GM23338 (cell line): ENCODE data around the gene RRAD. TPM values are rescaled to one million over a fixed set of nuclear protein-coding genes. Genes with fewer than 3 reads are reported as not detected.

Experiments
- ATAC-seq: fragments of 200-7000 bp; cut with Tn5 transposase; 3 replicates; pipeline ENCODE4 v1.9.1; 2020
- DNase-seq: peaks from one replicate; pipeline ENCODE4 v3.0.0-alpha.2; 2015; ENCODE audit warnings: low spot score
- H2AFZ ChIP-seq: fragments of 200-600 bp; sonication (generic); 2 replicates; pipeline ENCODE4 v1.8.0; 2016; ENCODE audit warnings: antibody characterized with exemption, mild to moderate bottlenecking, moderate library complexity
- H3F3A ChIP-seq: fragments of 200-600 bp; sonication (generic); replicated peaks from 2 replicates; pipeline ENCODE4 v1.8.0; 2017; ENCODE audit warnings: antibody characterized with exemption, mixed run types, low read depth
- H3K27ac ChIP-seq: fragments of 200-600 bp; sonication (generic); 2 replicates; pipeline ENCODE4 v1.6.1; 2016; ENCODE audit warnings: low read depth
- H3K27me3 ChIP-seq: fragments of 200-600 bp; sonication (generic); 2 replicates; pipeline ENCODE4 v1.8.0; 2016; ENCODE audit warnings: mild to moderate bottlenecking, mixed run types, moderate library complexity; ENCODE audit not compliant: insufficient read depth
- H3K36me3 ChIP-seq: fragments of 200-600 bp; sonication (generic); 2 replicates; pipeline ENCODE4 v1.8.0; 2016; ENCODE audit warnings: mild to moderate bottlenecking; ENCODE audit not compliant: insufficient read depth
- H3K4me1 ChIP-seq: fragments of 200-600 bp; sonication (generic); 2 replicates; pipeline ENCODE4 v1.8.0; 2016; ENCODE audit warnings: mild to moderate bottlenecking, moderate library complexity; ENCODE audit not compliant: insufficient read depth
- H3K4me2 ChIP-seq: fragments of 200-600 bp; sonication (generic); 2 replicates; pipeline ENCODE4 v1.7.1; 2017; ENCODE audit warnings: mixed run types
- H3K4me3 ChIP-seq: fragments of 200-600 bp; sonication (generic); 2 replicates; pipeline ENCODE4 v1.6.1; 2016; ENCODE audit warnings: mixed run types
- H3K79me2 ChIP-seq: fragments of 200-600 bp; sonication (generic); replicated peaks from 2 replicates; pipeline ENCODE4 v1.8.0; 2017; ENCODE audit warnings: mild to moderate bottlenecking; ENCODE audit not compliant: insufficient read depth
- H3K9me2 ChIP-seq: fragments of 200-600 bp; sonication (generic); 2 replicates; pipeline ENCODE4 v1.8.0; 2017; ENCODE audit not compliant: insufficient read depth
- H4K20me1 ChIP-seq: fragments of 200-600 bp; sonication (generic); replicated peaks from 2 replicates; pipeline ENCODE4 v1.8.0; 2017; ENCODE audit warnings: mild to moderate bottlenecking; ENCODE audit not compliant: insufficient read depth
- H3K27ac Mint-ChIP-seq: 2 replicates; pipeline ENCODE4 v1.8.0; 2020; ENCODE audit warnings: inconsistent platforms, mild to moderate bottlenecking, moderate library complexity, mixed read lengths
- H3K27me3 Mint-ChIP-seq: 3 replicates; pipeline ENCODE4 v1.8.0; 2022; ENCODE audit warnings: low read depth, mild to moderate bottlenecking, moderate library complexity, mixed read lengths, inconsistent platforms; ENCODE audit not compliant: insufficient read depth, poor library complexity
- H3K36me3 Mint-ChIP-seq: 3 replicates; pipeline ENCODE4 v1.8.0; 2021; ENCODE audit warnings: low read depth, mild to moderate bottlenecking, inconsistent platforms, moderate library complexity, mixed read lengths
- H3K4me1 Mint-ChIP-seq: 3 replicates; pipeline ENCODE4 v1.8.0; 2020; ENCODE audit warnings: mild to moderate bottlenecking, inconsistent platforms, mixed read lengths
- H3K4me3 Mint-ChIP-seq: 3 replicates; pipeline ENCODE4 v1.8.0; 2021; ENCODE audit warnings: moderate library complexity, mild to moderate bottlenecking, inconsistent platforms, mixed read lengths
- H3K9me3 Mint-ChIP-seq: 3 replicates; pipeline ENCODE4 v1.8.0; 2020; ENCODE audit warnings: moderate library complexity, mild to moderate bottlenecking, inconsistent platforms, mixed read lengths
- CREB1 ChIP-seq: fragments of 250-450 bp; sonication (Bioruptor Pico); IDR thresholded peaks from 2 replicates; pipeline ENCODE4 v1.5.0; 2020; ENCODE audit warnings: low read depth, mild to moderate bottlenecking, moderate library complexity
- ETS1 ChIP-seq: IDR thresholded peaks from 2 replicates; pipeline ENCODE4 v1.6.1; 2016; ENCODE audit warnings: antibody characterized with exemption
- EZH2 ChIP-seq: fragments of 200-600 bp; sonication (generic); IDR thresholded peaks from one replicate; pipeline ENCODE4 v1.8.0; 2017; ENCODE audit warnings: antibody characterized with exemption, mild to moderate bottlenecking, low read depth; ENCODE audit not compliant: unreplicated experiment
- EZH2phosphoT487 ChIP-seq: fragments of 200-600 bp; sonication (generic); IDR thresholded peaks from one replicate; pipeline ENCODE4 v1.8.1; 2018; ENCODE audit warnings: antibody characterized with exemption; ENCODE audit not compliant: unreplicated experiment
- JUNB ChIP-seq: IDR thresholded peaks from one replicate; pipeline ENCODE4 v1.6.1; 2016; ENCODE audit warnings: antibody characterized with exemption; ENCODE audit not compliant: unreplicated experiment
- NANOG ChIP-seq: IDR thresholded peaks from 2 replicates; pipeline ENCODE4 v1.6.1; 2016; ENCODE audit warnings: antibody characterized with exemption, borderline replicate concordance
- POLR2AphosphoS5 ChIP-seq: IDR thresholded peaks from 2 replicates; pipeline ENCODE4 v1.6.1; 2016; ENCODE audit warnings: antibody characterized with exemption, low read depth
- STAT1 ChIP-seq: IDR thresholded peaks from one replicate; pipeline ENCODE4 v1.6.1; 2016; ENCODE audit warnings: antibody characterized with exemption; ENCODE audit not compliant: unreplicated experiment
- ZNF114 ChIP-seq: fragments of 250-450 bp; sonication (Bioruptor Pico); IDR thresholded peaks from 2 replicates; pipeline ENCODE4 v1.5.0; 2020; ENCODE audit warnings: mild to moderate bottlenecking, moderate library complexity
- ZNF331 ChIP-seq: fragments of 250-450 bp; sonication (Bioruptor Pico); IDR thresholded peaks from 2 replicates; pipeline ENCODE4 v1.5.0; 2020; ENCODE audit warnings: low read depth, mild to moderate bottlenecking, moderate library complexity
- polyA plus RNA-seq: library from polyadenylated mRNA; unstranded; fragments of >200 nt; fragmentation: Nextera tagmentation; extraction: Ambion mirVana; gene quantifications from 2 replicates; pipeline ENCODE4 v1.2.1, GENCODE V29; 2016
- total RNA-seq: library from RNA; depleted of rRNA; stranded (reverse); fragments of >200 nt; shearing (Covaris generic); gene quantifications from 2 replicates; pipeline ENCODE4 v1.2.3, GENCODE V29; 2014
- TF ChIP-seq, protein P1 (sequence below), 2 experiments: fragments of 200-600 bp in 1 of 2; sonication (generic) in 1 of 2; conservative IDR thresholded peaks; 2 replicates each; pipeline versions ENCODE4 v1.5.1 to v1.6.1; 2016 to 2017; ENCODE audit warnings: antibody characterized with exemption in 2 of 2, low read depth in 2 of 2, mild to moderate bottlenecking in 2 of 2, moderate library complexity in 1 of 2
- TF ChIP-seq, protein P2 (sequence below): IDR thresholded peaks from one replicate; pipeline ENCODE4 v1.6.1; 2018; ENCODE audit warnings: antibody characterized with exemption; ENCODE audit not compliant: unreplicated experiment
- TF ChIP-seq, protein P3 (sequence below): fragments of 250-450 bp; sonication (Bioruptor Pico); IDR thresholded peaks from 2 replicates; pipeline ENCODE4 v1.5.0; 2020; ENCODE audit warnings: mild to moderate bottlenecking, moderate library complexity

The RRAD gene
- total and polyA plus RNA-seq, 2 experiments from 2014 or later = 0.18 TPM; not detected in 1

DNA sequence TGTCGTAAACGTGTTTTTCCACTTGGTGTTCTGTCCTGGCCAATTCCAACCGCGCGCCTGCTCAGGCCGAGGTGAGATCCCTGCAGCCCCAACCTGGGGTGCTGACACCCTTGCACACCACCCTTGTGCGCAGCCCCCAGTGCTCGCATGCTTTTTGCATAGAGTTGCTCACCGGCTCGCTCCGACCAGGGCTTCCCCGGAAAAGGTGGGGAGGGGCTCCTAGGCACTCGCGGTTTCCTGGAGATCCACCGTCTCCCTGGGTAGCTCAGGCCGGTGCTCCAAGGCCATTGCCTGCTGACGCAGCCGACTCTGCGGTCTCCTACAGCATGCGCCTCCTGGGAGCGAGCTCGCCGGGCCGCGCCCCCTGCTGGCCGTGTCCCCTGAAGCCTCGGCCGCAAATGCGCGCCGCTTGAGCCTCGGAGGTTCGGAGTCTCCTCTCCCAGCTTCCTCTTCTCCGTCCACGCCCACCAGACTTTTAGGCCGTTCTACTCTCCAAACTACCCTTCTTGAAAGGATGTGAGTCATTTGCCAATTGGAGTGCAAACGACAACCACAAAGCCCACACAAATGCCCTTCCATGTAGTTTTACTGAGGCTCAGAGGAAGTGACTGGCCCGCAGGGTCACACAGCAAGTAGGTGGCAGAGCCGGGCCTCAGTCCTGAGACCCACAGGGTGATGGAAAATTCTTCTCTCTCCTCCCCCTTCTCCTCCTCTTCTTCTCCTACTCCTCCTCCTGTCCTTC, 52.2 kb downstream of the RRAD start:
- Histone ChIP-seq H3K4me3 (peak overlapping the region; percentile 61), H3K4me2 (peak overlapping the region; percentile 75), H2AFZ (peak overlapping the region; percentile 100), H3K79me2 (no peaks in the 10 kb centered on the region), H3K36me3 (no peaks in the 10 kb centered on the region), H3K27ac (0 out of 2 replicates have a peak overlapping the region, but pooled peaks have one; percentile 39), H4K20me1 (no peaks in the 10 kb centered on the region), H3K9me2 (no peaks in the 10 kb centered on the region), H3K4me1 (no peaks in the 10 kb centered on the region), H3F3A (peaks cover 10% of the 10 kb centered on the region; the same call in 1 of the 2 replicates), H3K27me3 (no peaks in the 10 kb centered on the region)
- DNase-seq = peak; percentile 94
- ATAC-seq = peak; percentile 97
- Mint-ChIP-seq H3K9me3 (no peaks in the 10 kb centered on the region), H3K27ac (peak overlapping the region; percentile 93), H3K36me3 (no peaks in the 10 kb centered on the region), H3K27me3 (peaks cover 8% of the 10 kb centered on the region), H3K4me1 (peaks cover 11% of the 10 kb centered on the region), H3K4me3 (peak overlapping the region; percentile 81)
- no peak for TF ChIP-seq JUNB
- TF ChIP-seq POLR2AphosphoS5 = 0 out of 2 replicates have a peak, but pooled peaks have one; percentile 53
- no peak for TF ChIP-seq ZNF331 (CRISPR knock-in tag)
- TF ChIP-seq CREB1 (CRISPR knock-in tag) = peak; percentile 76
- no peak for TF ChIP-seq ETS1
- TF ChIP-seq EZH2 = no peak
- no peak for TF ChIP-seq NANOG
- TF ChIP-seq ZNF114 (CRISPR knock-in tag) = no peak
- TF ChIP-seq, protein P1, sequence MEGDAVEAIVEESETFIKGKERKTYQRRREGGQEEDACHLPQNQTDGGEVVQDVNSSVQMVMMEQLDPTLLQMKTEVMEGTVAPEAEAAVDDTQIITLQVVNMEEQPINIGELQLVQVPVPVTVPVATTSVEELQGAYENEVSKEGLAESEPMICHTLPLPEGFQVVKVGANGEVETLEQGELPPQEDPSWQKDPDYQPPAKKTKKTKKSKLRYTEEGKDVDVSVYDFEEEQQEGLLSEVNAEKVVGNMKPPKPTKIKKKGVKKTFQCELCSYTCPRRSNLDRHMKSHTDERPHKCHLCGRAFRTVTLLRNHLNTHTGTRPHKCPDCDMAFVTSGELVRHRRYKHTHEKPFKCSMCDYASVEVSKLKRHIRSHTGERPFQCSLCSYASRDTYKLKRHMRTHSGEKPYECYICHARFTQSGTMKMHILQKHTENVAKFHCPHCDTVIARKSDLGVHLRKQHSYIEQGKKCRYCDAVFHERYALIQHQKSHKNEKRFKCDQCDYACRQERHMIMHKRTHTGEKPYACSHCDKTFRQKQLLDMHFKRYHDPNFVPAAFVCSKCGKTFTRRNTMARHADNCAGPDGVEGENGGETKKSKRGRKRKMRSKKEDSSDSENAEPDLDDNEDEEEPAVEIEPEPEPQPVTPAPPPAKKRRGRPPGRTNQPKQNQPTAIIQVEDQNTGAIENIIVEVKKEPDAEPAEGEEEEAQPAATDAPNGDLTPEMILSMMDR (conservative IDR thresholded peaks at IDR 0.05; ENCODE audit: low read depth in 2 of 2) = peak; percentile 89 to 90
- no peak for TF ChIP-seq EZH2phosphoT487
- TF ChIP-seq, protein P2, sequence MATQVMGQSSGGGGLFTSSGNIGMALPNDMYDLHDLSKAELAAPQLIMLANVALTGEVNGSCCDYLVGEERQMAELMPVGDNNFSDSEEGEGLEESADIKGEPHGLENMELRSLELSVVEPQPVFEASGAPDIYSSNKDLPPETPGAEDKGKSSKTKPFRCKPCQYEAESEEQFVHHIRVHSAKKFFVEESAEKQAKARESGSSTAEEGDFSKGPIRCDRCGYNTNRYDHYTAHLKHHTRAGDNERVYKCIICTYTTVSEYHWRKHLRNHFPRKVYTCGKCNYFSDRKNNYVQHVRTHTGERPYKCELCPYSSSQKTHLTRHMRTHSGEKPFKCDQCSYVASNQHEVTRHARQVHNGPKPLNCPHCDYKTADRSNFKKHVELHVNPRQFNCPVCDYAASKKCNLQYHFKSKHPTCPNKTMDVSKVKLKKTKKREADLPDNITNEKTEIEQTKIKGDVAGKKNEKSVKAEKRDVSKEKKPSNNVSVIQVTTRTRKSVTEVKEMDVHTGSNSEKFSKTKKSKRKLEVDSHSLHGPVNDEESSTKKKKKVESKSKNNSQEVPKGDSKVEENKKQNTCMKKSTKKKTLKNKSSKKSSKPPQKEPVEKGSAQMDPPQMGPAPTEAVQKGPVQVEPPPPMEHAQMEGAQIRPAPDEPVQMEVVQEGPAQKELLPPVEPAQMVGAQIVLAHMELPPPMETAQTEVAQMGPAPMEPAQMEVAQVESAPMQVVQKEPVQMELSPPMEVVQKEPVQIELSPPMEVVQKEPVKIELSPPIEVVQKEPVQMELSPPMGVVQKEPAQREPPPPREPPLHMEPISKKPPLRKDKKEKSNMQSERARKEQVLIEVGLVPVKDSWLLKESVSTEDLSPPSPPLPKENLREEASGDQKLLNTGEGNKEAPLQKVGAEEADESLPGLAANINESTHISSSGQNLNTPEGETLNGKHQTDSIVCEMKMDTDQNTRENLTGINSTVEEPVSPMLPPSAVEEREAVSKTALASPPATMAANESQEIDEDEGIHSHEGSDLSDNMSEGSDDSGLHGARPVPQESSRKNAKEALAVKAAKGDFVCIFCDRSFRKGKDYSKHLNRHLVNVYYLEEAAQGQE = no peak
- TF ChIP-seq, protein P3, sequence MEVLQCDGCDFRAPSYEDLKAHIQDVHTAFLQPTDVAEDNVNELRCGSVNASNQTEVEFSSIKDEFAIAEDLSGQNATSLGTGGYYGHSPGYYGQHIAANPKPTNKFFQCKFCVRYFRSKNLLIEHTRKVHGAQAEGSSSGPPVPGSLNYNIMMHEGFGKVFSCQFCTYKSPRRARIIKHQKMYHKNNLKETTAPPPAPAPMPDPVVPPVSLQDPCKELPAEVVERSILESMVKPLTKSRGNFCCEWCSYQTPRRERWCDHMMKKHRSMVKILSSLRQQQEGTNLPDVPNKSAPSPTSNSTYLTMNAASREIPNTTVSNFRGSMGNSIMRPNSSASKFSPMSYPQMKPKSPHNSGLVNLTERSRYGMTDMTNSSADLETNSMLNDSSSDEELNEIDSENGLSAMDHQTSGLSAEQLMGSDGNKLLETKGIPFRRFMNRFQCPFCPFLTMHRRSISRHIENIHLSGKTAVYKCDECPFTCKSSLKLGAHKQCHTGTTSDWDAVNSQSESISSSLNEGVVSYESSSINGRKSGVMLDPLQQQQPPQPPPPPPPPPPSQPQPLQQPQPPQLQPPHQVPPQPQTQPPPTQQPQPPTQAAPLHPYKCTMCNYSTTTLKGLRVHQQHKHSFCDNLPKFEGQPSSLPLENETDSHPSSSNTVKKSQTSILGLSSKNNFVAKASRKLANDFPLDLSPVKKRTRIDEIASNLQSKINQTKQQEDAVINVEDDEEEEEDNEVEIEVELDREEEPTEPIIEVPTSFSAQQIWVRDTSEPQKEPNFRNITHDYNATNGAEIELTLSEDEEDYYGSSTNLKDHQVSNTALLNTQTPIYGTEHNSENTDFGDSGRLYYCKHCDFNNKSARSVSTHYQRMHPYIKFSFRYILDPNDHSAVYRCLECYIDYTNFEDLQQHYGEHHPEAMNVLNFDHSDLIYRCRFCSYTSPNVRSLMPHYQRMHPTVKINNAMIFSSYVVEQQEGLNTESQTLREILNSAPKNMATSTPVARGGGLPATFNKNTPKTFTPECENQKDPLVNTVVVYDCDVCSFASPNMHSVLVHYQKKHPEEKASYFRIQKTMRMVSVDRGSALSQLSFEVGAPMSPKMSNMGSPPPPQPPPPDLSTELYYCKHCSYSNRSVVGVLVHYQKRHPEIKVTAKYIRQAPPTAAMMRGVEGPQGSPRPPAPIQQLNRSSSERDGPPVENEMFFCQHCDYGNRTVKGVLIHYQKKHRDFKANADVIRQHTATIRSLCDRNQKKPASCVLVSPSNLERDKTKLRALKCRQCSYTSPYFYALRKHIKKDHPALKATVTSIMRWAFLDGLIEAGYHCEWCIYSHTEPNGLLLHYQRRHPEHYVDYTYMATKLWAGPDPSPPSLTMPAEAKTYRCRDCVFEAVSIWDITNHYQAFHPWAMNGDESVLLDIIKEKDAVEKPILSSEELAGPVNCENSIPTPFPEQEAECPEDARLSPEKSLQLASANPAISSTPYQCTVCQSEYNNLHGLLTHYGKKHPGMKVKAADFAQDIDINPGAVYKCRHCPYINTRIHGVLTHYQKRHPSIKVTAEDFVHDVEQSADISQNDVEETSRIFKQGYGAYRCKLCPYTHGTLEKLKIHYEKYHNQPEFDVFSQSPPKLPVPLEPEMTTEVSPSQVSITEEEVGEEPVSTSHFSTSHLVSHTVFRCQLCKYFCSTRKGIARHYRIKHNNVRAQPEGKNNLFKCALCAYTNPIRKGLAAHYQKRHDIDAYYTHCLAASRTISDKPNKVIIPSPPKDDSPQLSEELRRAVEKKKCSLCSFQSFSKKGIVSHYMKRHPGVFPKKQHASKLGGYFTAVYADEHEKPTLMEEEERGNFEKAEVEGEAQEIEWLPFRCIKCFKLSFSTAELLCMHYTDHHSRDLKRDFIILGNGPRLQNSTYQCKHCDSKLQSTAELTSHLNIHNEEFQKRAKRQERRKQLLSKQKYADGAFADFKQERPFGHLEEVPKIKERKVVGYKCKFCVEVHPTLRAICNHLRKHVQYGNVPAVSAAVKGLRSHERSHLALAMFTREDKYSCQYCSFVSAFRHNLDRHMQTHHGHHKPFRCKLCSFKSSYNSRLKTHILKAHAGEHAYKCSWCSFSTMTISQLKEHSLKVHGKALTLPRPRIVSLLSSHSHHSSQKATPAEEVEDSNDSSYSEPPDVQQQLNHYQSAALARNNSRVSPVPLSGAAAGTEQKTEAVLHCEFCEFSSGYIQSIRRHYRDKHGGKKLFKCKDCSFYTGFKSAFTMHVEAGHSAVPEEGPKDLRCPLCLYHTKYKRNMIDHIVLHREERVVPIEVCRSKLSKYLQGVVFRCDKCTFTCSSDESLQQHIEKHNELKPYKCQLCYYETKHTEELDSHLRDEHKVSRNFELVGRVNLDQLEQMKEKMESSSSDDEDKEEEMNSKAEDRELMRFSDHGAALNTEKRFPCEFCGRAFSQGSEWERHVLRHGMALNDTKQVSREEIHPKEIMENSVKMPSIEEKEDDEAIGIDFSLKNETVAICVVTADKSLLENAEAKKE (CRISPR knock-in tag) = 0 out of 2 replicates have a peak, but pooled peaks have one; percentile 20
- TF ChIP-seq STAT1 = no peak
